ENCODE results near the gene LY6G5C.

LY6G5C gene

GRCh38 chr6:31715022-31715958, 34.4 kb upstream of the LY6G5C start, which contains the start of gene LY6G6D:
Gene LY6G6D, plus strand, starts transcription at chr6:31715348. Its CDS starts 8 bp downstream, at chr6:31715356.
- H3K36me3 ChIP-seq, result no peaks in the 10 kb centered on the region
- no peak within 1 kb of the TSS for H3K4me3 ChIP-seq (ENCODE audit: low read depth, low read length)
- no peaks in the 10 kb centered on the region for H3K4me1 ChIP-seq
- H3K27me3 ChIP-seq, result no peaks in the 10 kb centered on the region
- TF ChIP-seq, protein P1, sequence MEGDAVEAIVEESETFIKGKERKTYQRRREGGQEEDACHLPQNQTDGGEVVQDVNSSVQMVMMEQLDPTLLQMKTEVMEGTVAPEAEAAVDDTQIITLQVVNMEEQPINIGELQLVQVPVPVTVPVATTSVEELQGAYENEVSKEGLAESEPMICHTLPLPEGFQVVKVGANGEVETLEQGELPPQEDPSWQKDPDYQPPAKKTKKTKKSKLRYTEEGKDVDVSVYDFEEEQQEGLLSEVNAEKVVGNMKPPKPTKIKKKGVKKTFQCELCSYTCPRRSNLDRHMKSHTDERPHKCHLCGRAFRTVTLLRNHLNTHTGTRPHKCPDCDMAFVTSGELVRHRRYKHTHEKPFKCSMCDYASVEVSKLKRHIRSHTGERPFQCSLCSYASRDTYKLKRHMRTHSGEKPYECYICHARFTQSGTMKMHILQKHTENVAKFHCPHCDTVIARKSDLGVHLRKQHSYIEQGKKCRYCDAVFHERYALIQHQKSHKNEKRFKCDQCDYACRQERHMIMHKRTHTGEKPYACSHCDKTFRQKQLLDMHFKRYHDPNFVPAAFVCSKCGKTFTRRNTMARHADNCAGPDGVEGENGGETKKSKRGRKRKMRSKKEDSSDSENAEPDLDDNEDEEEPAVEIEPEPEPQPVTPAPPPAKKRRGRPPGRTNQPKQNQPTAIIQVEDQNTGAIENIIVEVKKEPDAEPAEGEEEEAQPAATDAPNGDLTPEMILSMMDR (IDR thresholded peaks at IDR 0.05; ENCODE audit: low read depth, low read length), result no peak
- no peaks in the 10 kb centered on the region for H3K9me3 ChIP-seq
- DNase-seq, result no peak

DNA sequence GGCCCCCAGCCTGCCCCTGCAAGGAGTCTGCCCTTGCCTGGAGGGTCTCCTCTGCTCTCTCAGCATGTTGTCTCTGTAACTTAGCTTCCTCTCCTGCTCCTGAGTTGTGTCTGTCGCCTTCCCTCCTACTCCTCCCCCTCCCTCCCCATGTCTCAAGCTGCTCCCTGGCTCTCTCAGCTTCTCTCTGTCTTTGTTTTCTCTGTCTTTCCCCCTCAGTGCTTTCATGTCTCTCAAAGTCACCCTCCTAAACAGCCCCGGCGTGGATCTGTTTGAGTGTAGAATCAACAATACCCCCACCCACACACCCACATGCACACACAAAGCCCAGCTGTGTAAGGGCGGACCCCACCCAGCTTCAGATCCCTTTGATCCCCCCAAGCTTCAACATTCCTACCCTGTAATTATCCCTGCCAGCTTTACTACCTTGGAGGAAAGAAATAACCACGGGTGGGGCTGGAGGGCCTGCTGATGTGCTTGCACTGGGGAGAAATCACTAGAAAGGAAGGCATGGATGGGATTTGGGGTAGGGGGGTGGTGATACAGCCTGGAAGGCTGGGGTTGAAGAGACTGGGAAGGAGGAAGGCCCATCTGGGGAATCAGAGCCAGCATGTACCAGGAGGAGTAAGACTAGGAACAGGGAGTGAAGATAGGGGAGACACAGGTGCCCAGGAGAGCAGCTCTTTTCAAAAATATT, 33.3 kb upstream of the LY6G5C start:
- no peak for DNase-seq
- Histone ChIP-seq H3K27me3 (no peaks in the 10 kb centered on the region), H3K4me1 (no peaks in the 10 kb centered on the region), H3K9me3 (no peaks in the 10 kb centered on the region), H3K36me3 (no peaks in the 10 kb centered on the region), H3K4me3 (ENCODE audit: low read depth, low read length) (no peak overlapping the region)
- TF ChIP-seq, protein P1 (IDR thresholded peaks at IDR 0.05; ENCODE audit: low read depth, low read length), result no peak

DNA sequence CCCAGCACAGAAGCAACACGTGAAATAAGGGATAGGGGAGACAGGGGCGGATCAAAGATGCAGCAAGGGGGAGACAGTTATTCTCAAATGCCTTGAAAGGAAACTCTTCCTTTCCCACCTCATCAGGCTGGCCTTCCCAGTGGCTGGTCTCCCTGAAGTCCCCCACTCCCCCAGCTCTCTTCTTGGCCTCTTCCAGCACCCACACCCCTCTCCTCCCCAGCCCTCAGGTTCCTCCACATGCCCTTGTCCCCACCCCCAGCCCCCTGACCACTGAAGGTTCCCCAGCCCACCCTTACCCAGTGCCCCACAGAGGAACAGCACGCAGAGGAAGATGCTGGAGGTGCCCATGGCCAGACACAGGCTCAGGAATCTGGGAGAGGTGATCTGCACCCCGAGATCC, 32.6 kb upstream of the LY6G5C start:
- Histone ChIP-seq H3K4me1 (no peaks in the 10 kb centered on the region), H3K36me3 (no peaks in the 10 kb centered on the region), H3K4me3 (ENCODE audit: low read depth, low read length) (no peak overlapping the region), H3K27me3 (no peaks in the 10 kb centered on the region), H3K9me3 (no peaks in the 10 kb centered on the region)
- TF ChIP-seq, protein P1 (IDR thresholded peaks at IDR 0.05; ENCODE audit: low read depth, low read length), result no peak
- DNase-seq, result no peak

DNA sequence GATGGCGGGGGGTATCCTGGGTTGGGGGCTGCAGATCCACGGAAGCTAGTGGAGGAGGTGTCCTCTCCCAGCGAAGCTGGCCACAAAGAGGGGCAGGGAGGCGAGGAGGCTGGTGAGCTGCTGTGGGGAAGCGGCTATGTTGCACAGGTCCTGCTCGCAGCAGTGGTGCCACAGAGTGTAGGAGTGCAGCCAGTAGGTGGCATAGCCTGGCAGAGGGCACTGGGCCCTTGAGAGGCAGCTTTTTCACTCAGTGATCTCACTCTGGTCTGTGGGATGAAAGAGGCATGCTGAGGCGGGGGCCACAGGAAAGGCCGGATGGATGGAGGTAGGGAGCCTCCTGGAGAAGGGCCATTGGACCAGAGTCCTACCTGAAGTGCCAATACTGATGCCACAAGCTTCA, 31.4 kb upstream of the LY6G5C start:
- DNase-seq, result no peak
- Histone ChIP-seq H3K4me3 (ENCODE audit: low read depth, low read length) (no peak overlapping the region), H3K27me3 (no peaks in the 10 kb centered on the region), H3K4me1 (no peaks in the 10 kb centered on the region), H3K9me3 (no peaks in the 10 kb centered on the region), H3K36me3 (no peaks in the 10 kb centered on the region)
- TF ChIP-seq, protein P1 (IDR thresholded peaks at IDR 0.05; ENCODE audit: low read depth, low read length), result no peak

- H3K36me3 ChIP-seq, result no peaks in the 10 kb centered on the region
- no peaks in the 10 kb centered on the region for H3K9me3 ChIP-seq
- H3K4me1 ChIP-seq, result no peaks in the 10 kb centered on the region
- no peaks in the 10 kb centered on the region for H3K27me3 ChIP-seq
- H3K4me3 ChIP-seq (ENCODE audit: low read depth, low read length), result no peak overlapping the region
- no peak for DNase-seq
- TF ChIP-seq, protein P1 (IDR thresholded peaks at IDR 0.05; ENCODE audit: low read depth, low read length), result no peak
Measured at GRCh38 chr6:31711233-31711632, 30.4 kb upstream of the LY6G5C start.
